ENCODE measurements around the gene SMOC1.

SMOC1 gene

GRCh38 chr14:70077720-70078119, 198.5 kb downstream of the SMOC1 start:
- Histone ChIP-seq H3K4ac (ENCODE audit: low read depth, low read length) (no peak overlapping the region), H2BK120ac (ENCODE audit: low read depth, low read length) (no peak overlapping the region), H3K27ac (ENCODE audit: low read depth, low read length) (no peak overlapping the region), H2BK15ac (replicated peaks; ENCODE audit: low read depth) (no peak overlapping the region), H3K18ac (ENCODE audit: low read length) (no peak overlapping the region), H4K5ac (ENCODE audit: low read length) (no peak overlapping the region), H3K79me1 (ENCODE audit: low read length) (no peaks in the 10 kb centered on the region), H4K8ac (ENCODE audit: low read depth, low read length) (no peak overlapping the region), H3K56ac (ENCODE audit: low read length) (no peak overlapping the region), H3K27me3 (ENCODE audit: insufficient read depth, low read length, poor library complexity) (no peaks in the 10 kb centered on the region), H3K4me3 (ENCODE audit: low read length) (no peak overlapping the region), H3K36me3 (ENCODE audit: control insufficient read depth, insufficient read depth, low read length) (no peaks in the 10 kb centered on the region), H2BK5ac (ENCODE audit: low read length) (no peak overlapping the region), H3K4me1 (ENCODE audit: control insufficient read depth, low read depth, low read length) (no peaks in the 10 kb centered on the region), H3K23ac (ENCODE audit: low read length) (no peak overlapping the region), H3K4me2 (ENCODE audit: low read length) (no peak overlapping the region), H3K79me2 (ENCODE audit: control insufficient read depth, insufficient read depth, low read length) (no peaks in the 10 kb centered on the region), H3K9ac (ENCODE audit: low read length) (no peak overlapping the region), H2AK5ac (ENCODE audit: low read length) (no peak overlapping the region)
- DNase-seq, result no peak
- no CpG with 5 or more reads among the region's 2 CpGs for WGBS (ENCODE audit: extremely low coverage, insufficient coverage, low lambda C conversion rate)

- Histone ChIP-seq H3K4ac (ENCODE audit: low read depth, low read length) (no peak overlapping the region), H3K4me1 (ENCODE audit: control insufficient read depth, low read depth, low read length) (no peaks in the 10 kb centered on the region), H3K9ac (ENCODE audit: low read length) (no peak overlapping the region), H3K79me1 (ENCODE audit: low read length) (no peaks in the 10 kb centered on the region), H2AK5ac (ENCODE audit: low read length) (no peak overlapping the region), H3K36me3 (ENCODE audit: control insufficient read depth, insufficient read depth, low read length) (no peaks in the 10 kb centered on the region), H3K56ac (ENCODE audit: low read length) (no peak overlapping the region), H3K18ac (ENCODE audit: low read length) (no peak overlapping the region), H3K79me2 (ENCODE audit: control insufficient read depth, insufficient read depth, low read length) (no peaks in the 10 kb centered on the region), H2BK5ac (ENCODE audit: low read length) (no peak overlapping the region), H2BK120ac (ENCODE audit: low read depth, low read length) (no peak overlapping the region), H2BK15ac (replicated peaks; ENCODE audit: low read depth) (no peak overlapping the region), H3K27ac (ENCODE audit: low read depth, low read length) (no peak overlapping the region), H3K23ac (ENCODE audit: low read length) (no peak overlapping the region), H4K5ac (ENCODE audit: low read length) (no peak overlapping the region), H3K4me2 (ENCODE audit: low read length) (no peak overlapping the region), H4K8ac (ENCODE audit: low read depth, low read length) (no peak overlapping the region), H3K27me3 (ENCODE audit: insufficient read depth, low read length, poor library complexity) (no peaks in the 10 kb centered on the region), H3K4me3 (ENCODE audit: low read length) (no peak overlapping the region)
- no peak for DNase-seq
These were observed 199.1 kb downstream of the SMOC1 start for GRCh38 chr14:70078329-70078728.

- Histone ChIP-seq H3K36me3 (ENCODE audit: control insufficient read depth, insufficient read depth, low read length) (no peaks in the 10 kb centered on the region), H3K27ac (ENCODE audit: low read depth, low read length) (no peak overlapping the region), H3K23ac (ENCODE audit: low read length) (no peak overlapping the region), H2BK15ac (replicated peaks; ENCODE audit: low read depth) (no peak overlapping the region), H3K9ac (ENCODE audit: low read length) (no peak overlapping the region), H2AK5ac (ENCODE audit: low read length) (no peak overlapping the region), H3K18ac (ENCODE audit: low read length) (no peak overlapping the region), H3K4me2 (ENCODE audit: low read length) (no peak overlapping the region), H2BK120ac (ENCODE audit: low read depth, low read length) (no peak overlapping the region), H2BK5ac (ENCODE audit: low read length) (no peak overlapping the region), H3K4me1 (ENCODE audit: control insufficient read depth, low read depth, low read length) (no peaks in the 10 kb centered on the region), H3K4ac (ENCODE audit: low read depth, low read length) (no peak overlapping the region), H3K27me3 (ENCODE audit: insufficient read depth, low read length, poor library complexity) (no peaks in the 10 kb centered on the region), H4K8ac (ENCODE audit: low read depth, low read length) (no peak overlapping the region), H4K5ac (ENCODE audit: low read length) (no peak overlapping the region), H3K56ac (ENCODE audit: low read length) (no peak overlapping the region), H3K79me2 (ENCODE audit: control insufficient read depth, insufficient read depth, low read length) (no peaks in the 10 kb centered on the region), H3K4me3 (ENCODE audit: low read length) (no peak overlapping the region), H3K79me1 (ENCODE audit: low read length) (no peaks in the 10 kb centered on the region)
- no CpG with 5 or more reads among the region's 6 CpGs for WGBS (ENCODE audit: extremely low coverage, insufficient coverage, low lambda C conversion rate)
- no peak for DNase-seq
These were observed 200.9 kb downstream of the SMOC1 start for GRCh38 chr14:70080076-70080475.

Data from mesendoderm (in vitro differentiated cells).